HG03025 (cell line): ENCODE data around the gene GRK3.
"Not testable (repeated sequence)": the region's sequence is repeated elsewhere in the genome, so short reads cannot be mapped to it uniquely, and the experiment has no call there.

Experiments used
- ATAC-seq: cut with Tn5 transposase; IDR thresholded peaks from one replicate; pipeline ENCODE4 v1.9.1; 2021; ENCODE audit warnings: mild to moderate bottlenecking, moderate library complexity; ENCODE audit not compliant: unreplicated experiment, low FRiP score

GRK3 gene

DNA sequence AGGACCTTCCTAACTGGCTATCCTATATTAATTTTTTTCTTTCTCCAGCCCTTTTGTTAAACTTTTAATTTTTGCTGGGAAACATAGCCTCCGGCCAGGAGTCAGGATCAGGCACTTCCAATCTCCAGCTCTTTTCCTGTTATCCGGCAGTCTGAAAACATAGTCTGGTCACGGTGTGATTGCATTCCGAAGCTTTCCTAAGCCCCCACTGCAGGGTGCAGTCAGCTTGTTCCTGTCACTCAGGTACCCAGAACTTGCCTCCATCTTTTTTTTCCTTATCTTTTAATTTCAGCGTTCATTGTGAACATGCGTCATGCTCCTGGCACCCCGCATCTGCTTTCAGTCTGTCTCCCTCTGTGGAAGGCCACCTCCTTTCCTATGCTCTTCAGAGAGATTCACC is 59.4 kb downstream of the GRK3 start:
- ATAC-seq: no peak

DNA sequence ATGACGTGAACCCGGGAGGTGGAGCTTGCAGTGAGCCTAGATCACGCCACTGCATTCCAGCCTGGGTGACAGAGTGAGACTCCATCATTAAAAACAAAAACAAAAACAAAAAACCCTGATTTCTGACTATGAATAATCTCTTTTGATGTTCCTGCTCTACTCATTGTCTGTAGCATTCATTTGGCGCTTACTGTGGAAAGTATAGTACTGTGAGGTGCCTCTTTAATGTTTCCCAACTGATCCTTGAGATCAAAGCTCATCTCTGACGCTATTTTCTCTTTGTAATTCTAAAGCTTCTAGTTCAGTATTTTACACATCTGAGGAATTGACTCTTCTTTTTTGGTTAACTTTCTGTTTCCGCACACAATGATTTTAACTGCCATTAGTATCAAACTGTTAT is 60.0 kb downstream of the GRK3 start:
- ATAC-seq: no peak

DNA sequence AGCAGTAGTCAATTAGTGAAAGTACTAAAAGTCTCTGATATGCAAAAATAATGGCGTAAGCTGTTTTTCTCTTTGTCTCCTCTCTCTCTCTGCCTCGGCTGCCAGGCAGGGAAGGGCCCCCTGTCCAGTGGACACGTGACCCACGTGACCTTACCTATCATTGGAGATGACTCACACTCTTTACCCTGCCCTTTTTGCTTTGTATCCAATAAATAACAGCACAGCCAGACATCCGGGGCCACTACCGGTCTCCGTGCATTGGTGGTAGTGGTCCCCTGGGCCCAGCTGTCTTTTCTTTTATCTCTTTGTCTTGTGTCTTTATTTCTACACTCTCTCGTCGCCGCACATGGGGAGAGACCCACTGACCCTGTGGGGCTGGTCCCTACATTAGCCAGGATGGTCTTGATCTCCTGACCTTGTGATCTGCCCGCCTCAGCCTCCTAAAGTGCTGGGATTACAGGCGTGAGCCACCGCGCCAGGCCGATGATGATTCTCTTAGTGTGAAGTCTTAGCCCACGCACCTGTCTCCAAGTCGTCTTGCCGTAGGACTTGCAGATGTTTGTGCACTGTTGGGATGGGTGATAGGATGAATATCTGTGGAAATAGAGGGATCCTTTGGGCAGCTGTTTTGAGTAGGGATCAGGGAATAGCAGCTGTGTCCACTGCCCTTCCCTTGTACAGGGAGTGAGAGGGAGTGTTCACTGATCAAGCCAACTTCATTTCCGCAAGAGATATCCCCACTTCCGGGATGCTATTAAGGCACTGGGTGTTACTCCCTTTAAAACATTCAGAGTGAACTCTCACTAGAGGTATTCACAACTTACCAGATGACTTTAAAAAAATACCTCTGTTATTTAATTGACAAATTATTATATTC is 61.5 kb downstream of the GRK3 start:
- ATAC-seq: not testable (repeated sequence)

DNA sequence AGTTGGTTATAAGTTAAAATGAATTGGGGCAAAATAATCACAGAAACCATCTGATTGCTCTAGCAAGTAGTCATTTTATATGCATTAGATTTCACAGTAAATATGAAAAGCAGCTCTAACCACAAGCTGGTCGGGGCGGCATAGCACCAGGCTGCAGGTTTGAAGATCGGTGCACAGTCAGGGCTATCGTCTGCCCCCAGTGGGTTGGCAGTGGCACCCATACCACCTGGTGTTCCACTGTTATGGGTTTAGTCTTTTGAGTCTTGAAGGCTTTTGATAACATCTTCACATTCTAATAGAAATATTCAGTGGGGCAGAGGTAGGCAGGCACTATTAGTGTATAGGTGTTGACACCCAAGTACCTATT is 62.1 kb downstream of the GRK3 start:
- no peak for ATAC-seq

DNA sequence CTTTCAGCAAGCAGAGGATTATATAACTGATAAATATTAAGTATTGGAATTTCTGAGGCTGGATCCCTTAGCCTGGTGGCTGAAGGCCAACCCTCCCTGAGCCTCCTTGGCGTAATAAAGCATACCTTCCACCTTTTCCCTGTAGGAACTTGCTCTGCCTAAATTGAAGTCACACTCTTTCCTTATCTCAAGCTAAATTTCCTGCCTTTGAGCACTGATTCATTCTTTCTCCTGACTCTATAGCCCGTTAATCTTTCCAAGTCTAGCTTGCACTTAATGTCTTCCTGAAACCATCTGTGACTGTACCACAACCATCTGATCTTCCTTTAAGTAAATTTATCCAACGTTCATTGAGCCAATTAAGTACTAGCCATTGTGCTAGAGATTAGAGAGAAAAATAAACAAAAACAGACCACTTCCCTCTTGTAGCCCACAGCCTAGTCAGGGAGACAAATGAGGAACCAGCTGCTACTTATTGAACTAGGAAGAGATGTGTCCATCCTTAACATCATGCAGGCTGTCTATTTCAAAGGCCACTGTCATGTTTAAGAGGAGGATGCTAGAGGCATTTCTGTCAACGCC is 62.9 kb downstream of the GRK3 start:
- ATAC-seq: no peak

DNA sequence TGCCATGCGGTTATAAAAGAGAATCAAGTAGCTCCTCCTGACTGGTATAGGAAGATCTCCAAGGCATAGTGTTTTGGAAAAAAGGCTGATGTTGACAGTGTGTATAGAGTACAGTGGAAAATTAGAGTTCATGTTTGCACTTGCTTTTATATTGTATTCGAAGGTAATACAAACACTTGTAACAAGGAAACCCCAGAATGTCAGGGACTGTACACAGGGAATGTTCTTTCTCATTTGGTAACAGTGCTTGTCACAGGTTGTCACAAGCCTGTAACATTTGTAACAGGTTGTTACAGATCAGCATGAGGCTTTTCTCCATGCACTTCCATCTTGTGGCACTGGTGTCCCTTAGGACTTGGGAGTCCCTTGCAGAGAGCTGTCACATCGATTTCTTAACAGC is 64.0 kb downstream of the GRK3 start:
- ATAC-seq: no peak

DNA sequence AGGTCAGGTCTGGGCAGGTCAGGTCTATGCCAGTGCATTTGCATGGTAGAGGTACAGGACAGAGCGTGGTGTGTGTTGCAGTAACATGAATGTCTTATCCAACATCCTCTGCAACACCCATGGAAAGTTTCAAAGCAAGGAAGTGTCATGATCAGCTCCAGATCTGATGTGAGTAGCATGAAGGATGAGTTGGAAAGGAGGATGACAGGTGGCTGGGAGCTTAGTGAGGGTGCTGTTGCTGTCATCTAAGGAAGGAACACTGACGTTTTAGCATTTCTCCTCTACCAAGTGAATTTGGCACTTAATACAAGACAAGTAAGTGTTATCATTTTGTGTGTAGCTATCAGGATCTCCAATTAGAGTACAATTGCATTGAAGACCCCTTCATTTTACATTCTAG is 65.1 kb downstream of the GRK3 start:
- no peak for ATAC-seq

DNA sequence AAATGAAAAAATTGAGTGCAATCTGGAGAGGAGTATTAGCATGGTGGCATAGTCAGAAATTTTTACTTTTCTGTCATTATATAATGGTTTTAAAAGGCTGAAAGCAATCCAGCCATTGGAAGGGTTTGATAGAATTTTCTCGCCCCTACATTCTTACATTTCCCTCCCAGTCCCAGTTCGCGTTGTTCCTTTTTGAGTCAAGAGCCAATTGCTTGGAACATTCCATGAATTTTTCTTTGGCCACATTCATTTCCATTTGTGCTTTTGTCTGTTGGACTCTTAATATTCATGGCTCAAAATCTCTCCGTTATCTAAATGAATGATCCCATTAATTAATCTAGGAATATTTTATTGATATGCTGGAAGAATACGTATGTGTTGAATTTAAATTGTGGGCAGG is 66.0 kb downstream of the GRK3 start:
- no peak for ATAC-seq

DNA sequence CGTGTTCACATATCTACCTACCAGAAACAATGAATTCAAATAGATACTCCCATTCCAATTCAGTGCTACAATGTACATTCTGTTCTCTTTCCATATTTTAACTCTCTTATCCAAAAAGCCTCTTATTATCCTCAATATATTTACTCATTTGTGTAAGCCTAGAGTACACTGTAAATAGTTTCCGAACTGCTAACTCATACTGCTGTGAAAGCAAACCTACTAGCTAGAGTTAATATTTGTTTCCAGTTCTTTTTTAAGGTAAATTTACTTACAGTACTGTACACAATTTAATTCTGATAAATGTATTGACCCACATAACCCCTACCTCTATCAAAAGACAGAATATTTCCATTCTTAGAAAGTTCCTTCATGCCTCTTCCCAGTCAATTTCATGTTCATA is 71.8 kb downstream of the GRK3 start:
- no peak for ATAC-seq

DNA sequence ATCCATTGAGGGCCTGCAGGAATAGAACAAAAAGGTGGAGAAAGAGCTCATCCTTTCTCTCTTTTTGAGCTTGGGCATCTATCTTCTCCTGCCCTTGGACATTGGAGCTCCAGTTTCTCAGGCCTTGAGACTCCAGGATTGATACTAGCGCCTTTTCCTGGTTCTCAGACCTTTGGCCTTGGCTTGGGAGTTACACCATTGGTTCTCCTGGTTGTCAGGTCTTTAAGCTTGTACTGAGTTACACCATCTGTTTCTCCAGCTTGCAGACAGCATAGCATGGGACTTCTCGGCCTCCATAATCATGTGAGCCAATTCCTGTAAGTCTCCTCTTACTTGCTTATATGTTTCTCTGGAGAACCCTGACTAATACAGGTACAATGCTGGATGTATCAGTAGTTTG is 72.6 kb downstream of the GRK3 start:
- no peak for ATAC-seq

DNA sequence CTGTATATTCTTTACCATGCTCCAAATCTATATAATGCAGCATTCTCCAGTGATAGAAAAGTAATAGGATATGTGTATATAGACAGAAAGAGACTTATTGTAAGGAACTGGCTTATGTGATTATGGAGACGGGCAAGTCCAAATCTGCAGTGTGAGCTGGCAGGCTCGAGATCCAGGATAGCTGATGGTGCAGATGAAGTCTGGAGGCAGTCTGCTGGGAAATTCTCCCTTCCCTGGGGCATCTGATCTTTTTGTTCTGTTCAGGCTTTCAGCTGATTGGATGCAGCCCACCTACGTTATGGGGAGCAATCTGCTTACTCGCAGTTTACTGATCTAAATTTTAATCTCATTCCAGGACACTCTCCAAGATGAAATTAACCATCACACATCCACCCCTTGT is 73.2 kb downstream of the GRK3 start:
- ATAC-seq: no peak

DNA sequence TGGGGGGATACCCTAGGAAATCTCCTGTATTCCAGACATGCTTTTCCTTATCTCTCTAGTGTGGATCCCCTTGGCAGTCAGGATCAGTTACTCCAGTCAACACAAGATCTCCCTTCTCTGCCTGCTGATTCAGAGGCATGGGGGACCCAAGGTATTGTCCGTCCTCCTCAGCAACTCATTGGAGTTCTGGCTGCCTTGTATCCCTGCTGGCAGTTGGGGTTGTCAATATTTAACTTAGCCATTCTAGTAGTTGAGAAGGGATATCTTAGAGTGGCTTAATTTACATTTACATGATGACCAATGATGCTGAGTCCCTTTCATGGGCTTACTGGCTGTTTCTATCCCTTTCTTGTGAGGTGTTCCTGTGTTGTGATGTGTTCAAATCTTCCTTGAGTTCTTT is 74.2 kb downstream of the GRK3 start:
- no peak for ATAC-seq

DNA sequence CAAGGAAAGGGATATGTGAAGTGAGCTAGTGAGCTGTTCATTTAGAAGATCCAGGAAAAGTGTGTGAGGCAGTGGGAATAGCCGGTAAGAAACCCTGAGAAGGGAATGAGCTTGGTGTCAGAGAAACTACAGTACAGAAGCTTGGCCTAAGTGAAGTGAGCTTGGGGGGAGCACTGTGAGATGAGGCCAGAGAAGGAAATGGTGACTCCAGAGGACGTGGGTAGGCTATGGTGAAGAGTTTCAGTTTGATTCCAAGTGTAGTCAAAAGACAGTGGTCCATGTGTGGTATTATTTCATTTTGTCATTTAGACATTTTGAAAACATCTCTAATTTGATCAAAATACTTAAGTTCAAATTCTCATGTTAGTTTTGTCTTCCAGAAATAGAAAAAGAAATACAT is 77.2 kb downstream of the GRK3 start:
- ATAC-seq: no peak

DNA sequence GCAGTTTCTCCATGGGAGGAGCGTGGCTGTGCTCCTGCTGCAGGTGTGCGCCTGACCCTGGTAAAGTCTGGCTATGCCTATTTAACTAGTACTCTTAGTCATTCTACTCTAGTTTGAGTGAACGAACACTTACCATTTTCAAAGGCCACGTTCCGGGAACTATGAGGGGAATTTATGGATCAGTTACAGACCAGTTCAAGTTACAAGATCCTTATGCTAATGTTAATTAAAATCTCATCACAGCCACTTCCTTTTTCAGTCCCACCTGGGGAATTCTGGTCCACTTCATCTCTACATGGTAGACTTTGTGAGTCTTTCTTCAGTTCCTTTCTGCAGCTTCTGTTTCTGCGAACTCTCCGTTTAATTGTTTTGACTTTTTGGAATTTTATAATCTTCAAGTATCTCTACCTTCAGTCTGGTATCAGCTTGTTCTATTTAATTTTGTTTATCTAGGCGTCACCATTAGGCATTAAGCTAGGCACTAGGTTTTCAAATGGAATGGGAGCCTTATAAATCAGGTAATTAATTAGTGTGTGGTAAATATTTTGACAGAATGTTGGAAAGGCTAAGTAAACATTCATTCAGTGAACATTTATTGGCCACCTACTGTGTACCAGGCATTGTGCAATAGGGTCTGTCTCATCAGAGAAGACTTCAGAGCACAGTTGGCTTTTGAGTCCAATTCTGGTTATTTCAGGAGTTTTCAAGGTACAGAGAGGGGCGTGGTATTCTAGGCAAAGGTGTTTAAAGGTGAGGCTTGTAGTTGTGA is 78.9 kb downstream of the GRK3 start:
- no peak for ATAC-seq

DNA sequence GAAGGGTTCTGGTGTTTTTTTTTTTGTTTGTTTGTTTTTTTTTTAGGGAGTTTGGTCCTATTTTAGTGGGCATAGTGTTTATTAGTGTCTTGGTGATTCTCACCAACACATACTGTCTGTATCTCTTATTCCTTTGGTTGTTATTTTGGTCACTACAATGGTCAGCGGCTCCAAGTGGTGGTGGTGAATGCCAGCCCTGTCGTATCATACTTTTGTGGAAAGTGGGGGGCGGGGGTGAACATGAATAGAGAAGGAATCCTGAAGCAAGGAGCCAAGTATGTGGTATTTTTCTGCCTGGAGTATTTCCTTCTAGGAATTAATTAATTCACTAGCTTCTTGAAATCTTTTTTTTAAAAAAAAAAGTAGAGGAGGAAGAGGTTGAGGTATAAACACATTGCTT is 79.6 kb downstream of the GRK3 start:
- no peak for ATAC-seq

DNA sequence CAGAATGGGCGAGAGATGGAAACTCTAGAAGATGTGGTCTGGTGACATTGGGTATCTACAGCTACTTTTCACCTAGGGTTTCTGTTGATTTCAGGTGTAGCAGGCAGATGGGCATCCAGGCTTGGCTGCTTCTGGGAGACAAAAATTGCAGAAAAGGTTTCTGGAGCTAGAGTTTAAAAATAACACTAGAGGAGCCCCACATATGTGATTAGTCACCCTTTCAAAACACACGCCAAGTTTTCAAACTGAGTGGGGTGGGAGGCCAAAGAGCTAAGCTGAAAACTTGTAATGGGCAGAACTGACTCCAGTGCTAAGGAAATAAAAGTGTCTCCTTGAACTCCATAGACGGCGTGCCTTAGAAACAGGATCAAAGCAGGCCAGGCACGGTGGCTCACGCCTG is 80.8 kb downstream of the GRK3 start:
- no peak for ATAC-seq

DNA sequence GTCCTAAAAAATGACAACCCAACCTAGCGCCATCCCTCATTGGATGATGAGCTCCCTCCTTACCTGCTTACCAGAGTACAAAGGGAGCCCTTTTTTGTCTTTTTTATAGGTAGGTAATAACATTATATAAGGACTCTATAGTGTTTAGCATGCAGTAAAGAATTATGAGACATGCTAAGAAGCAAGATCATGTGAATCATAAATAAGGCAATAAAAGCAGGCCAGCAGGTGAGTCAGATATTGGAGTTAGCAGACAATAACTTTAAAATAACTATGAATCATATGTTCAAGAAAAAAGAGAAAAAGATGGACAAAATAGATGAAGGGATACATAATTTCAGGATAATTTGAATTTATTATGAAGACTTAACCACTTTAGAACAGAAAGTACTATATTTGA is 81.5 kb downstream of the GRK3 start:
- ATAC-seq: no peak

DNA sequence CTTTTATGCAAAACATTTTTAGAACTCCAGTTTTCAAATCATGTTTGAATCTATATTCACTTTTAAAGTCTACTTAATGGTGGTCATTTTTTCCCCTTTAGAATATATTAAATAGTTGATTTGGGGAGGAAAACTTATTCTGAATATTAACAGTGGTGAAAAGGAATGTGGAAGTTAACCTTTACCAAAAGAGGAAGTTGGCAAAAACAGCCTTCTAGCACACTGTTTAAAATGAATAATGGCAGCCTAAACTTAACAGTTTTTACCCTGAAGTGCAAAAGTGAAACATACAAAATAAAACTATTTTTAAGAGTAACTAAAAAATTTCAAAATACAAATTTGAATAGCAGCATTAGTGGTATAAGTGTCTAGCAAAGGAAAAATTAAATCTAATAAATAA is 86.4 kb downstream of the GRK3 start:
- no peak for ATAC-seq

DNA sequence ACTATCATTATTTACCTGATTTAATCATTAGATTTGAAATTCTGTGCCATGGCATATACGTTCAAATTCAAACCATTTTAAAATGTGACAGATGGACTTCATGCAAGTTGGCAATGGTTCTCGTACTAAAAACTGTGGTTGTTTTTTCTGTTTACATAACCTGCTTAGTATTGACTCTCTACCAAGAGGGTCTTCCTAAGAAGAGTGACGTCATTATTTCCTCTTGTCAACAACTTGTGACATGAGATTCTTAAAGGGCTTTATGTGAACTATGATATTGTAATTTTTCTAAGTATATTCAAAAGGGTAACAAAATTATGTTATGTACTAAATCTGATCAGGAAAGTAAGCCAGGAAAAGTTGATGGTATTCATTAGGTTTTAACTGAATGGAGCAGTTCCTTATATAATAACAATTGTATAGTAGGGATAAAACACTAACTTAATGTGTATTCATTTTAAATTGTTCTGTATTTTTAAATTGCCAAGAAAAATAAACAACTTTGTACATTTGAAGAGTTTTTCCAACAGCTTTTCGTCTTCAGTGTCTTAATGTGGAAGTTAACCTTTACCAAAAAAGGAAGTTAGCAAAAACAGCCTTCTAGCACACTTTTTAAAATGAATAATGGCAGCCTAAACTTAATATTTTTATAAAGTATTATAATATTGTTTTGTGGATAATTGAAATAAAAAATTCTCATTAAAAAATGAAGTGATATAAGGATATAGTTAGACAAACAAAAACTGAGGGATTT is 87.0 kb downstream of the GRK3 start:
- no peak for ATAC-seq

DNA sequence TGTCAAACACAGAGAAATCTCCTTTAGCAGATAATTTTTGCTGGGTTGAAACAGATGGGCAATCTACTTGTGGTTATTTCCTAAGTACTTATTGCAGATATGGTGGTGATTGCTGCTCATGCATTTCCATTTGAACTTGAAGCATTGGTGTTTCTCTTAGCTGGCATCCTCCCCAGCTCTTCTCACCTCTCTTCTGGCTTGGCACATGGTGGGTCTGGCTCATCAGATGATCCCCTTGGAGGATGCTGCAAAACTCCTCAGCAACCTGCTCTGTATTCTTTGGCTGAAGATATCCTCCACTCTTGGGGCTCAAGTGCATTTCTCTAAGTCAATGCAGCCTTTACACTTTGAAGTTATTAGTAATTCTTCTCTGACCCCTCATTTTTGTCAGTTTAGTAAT is 90.2 kb downstream of the GRK3 start:
- ATAC-seq: no peak

DNA sequence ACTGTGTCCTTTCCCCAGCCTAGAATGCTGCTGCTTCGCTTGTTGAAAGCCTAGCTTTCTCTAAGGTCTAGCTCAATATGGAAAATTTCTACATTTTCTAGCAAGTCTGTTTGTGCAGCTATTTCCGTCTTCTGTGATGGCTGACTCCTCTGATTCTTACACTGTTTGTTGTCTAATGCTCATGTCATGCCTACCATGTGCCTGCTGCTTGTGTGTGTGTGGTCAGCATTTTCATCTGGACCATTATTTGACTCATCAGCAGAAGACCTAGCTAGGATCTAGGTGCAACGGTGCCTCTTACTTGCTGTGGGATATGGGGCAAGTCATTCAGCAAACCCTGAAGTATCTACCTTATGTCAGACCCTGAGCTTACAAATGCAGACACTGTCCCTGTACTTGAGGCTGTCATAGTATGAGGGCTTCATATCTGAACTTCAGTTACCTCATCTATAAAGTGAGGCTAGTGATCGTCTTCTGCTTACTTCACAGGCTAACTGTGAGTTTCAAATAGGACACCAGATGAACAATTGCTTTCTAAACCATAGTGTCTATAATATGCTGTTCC is 91.0 kb downstream of the GRK3 start:
- ATAC-seq: no peak
